Measurements from ENCODE around the gene ANKRD7.
A peak's percentile ranks its signal among the peaks of the same experiment; 100 is the strongest.

Gene ANKRD7

DNA sequence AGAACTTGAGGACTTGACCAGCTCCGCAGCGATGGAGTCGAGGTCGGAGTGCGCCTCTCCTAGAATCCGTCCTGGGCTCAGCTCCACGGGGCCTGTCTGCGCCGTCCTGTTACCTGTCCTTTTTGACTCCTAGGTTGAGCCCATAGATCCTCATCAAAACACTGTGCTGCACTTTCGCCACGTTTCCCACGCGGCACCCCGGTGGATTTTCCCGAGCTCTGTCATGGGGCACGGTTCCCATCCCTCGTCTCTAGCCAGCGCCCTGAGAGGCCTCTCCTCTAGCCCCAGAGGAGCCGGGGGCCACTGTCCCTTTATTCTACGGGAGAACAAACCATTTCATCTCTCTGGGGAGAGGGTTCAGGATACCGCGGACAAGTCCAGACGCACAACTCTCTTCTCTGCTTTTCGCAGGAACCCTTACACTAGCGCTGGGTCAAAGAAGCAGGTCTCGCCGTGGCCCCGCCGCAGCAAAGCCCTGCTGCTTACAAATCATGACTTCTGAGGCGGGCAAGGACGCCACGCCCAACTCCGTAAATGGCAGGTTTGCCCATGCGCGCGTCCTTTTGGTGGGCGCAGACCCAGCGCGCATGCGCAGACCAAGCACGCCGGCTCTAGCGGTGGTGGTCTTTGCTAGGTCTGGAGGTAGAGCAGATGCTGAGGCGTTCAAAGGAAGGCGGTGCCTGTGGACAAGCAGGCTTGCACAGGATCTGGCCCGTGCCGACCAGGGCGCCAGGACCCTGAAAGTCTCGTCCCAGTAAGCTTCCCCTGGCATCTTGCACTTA is 10.3 kb upstream of the ANKRD7 start (continued):
- TF ChIP-seq, protein P1, sequence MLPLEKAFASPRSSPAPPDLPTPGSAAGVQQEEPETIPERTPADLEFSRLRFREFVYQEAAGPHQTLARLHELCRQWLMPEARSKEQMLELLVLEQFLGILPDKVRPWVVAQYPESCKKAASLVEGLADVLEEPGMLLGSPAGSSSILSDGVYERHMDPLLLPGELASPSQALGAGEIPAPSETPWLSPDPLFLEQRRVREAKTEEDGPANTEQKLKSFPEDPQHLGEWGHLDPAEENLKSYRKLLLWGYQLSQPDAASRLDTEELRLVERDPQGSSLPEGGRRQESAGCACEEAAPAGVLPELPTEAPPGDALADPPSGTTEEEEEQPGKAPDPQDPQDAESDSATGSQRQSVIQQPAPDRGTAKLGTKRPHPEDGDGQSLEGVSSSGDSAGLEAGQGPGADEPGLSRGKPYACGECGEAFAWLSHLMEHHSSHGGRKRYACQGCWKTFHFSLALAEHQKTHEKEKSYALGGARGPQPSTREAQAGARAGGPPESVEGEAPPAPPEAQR (tag by site-specific recombination; IDR thresholded peaks at IDR 0.05), result no peak
- TF ChIP-seq ZNF521 (tag by site-specific recombination; IDR thresholded peaks at IDR 0.05) (no peak), ZBTB48 (tag by site-specific recombination; IDR thresholded peaks at IDR 0.05) (0 out of 2 replicates have a peak, but pooled peaks have one; percentile 25), ZNF302 (tag by site-specific recombination; IDR thresholded peaks at IDR 0.05; ENCODE audit: low read depth) (no peak), ZNF544 (tag by site-specific recombination; IDR thresholded peaks at IDR 0.05) (no peak)
- TF ChIP-seq, protein P2, sequence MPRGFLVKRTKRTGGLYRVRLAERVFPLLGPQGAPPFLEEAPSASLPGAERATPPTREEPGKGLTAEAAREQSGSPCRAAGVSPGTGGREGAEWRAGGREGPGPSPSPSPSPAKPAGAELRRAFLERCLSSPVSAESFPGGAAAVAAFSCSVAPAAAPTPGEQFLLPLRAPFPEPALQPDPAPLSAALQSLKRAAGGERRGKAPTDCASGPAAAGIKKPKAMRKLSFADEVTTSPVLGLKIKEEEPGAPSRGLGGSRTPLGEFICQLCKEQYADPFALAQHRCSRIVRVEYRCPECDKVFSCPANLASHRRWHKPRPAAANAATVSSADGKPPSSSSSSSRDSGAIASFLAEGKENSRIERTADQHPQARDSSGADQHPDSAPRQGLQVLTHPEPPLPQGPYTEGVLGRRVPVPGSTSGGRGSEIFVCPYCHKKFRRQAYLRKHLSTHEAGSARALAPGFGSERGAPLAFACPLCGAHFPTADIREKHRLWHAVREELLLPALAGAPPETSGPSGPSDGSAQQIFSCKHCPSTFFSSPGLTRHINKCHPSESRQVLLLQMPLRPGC (tag by site-specific recombination; IDR thresholded peaks at IDR 0.05), result no peak
- TF ChIP-seq, protein P3, sequence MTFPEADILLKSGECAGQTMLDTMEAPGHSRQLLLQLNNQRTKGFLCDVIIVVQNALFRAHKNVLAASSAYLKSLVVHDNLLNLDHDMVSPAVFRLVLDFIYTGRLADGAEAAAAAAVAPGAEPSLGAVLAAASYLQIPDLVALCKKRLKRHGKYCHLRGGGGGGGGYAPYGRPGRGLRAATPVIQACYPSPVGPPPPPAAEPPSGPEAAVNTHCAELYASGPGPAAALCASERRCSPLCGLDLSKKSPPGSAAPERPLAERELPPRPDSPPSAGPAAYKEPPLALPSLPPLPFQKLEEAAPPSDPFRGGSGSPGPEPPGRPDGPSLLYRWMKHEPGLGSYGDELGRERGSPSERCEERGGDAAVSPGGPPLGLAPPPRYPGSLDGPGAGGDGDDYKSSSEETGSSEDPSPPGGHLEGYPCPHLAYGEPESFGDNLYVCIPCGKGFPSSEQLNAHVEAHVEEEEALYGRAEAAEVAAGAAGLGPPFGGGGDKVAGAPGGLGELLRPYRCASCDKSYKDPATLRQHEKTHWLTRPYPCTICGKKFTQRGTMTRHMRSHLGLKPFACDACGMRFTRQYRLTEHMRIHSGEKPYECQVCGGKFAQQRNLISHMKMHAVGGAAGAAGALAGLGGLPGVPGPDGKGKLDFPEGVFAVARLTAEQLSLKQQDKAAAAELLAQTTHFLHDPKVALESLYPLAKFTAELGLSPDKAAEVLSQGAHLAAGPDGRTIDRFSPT (tag by site-specific recombination; IDR thresholded peaks at IDR 0.05), result peak; percentile 73

DNA sequence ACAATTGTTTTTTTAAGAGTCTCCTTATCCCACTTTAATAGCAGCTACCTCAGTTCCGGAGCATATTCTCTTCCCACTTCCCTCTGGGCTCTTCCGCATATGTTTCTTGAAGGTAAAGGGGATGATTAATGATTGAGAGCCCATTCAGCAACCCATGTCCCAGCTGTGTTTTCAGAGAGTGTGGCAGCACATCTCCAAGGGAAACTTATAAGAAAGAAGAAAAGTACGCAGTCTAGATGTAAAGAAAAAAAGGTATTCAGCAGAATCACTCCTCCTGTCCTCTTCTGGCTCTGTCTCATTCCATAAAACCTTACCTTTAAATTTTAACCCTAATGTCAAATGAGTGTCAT is 9.7 kb upstream of the ANKRD7 start:
- TF ChIP-seq ZNF335 (tag by site-specific recombination; conservative IDR thresholded peaks at IDR 0.05) (0 out of 2 replicates have a peak, but pooled peaks have one; percentile 11), SP2 (tag by site-specific recombination; IDR thresholded peaks at IDR 0.05) (0 out of 2 replicates have a peak, but pooled peaks have one; percentile 31), ZNF114 (tag by site-specific recombination; IDR thresholded peaks at IDR 0.05) (no peak), ZBTB17 (tag by site-specific recombination; IDR thresholded peaks at IDR 0.05) (peak; percentile 23)
- Histone ChIP-seq H3K36me3 (ENCODE audit: control insufficient read depth in 2 of 2, insufficient read depth in 1 of 2, low read length in 2 of 2) (no peaks in the 10 kb centered on the region), H3K27ac (ENCODE audit: extremely low read depth, low read depth, low read length) (no peak overlapping the region; the same call in 1 of the 2 replicates), H3K4me3 (ENCODE audit: low read depth, low read length) (peak overlapping the region; percentile 59), H3K9me3 (ENCODE audit: control insufficient read depth, insufficient read depth, low read depth, low read length) (no peaks in the 10 kb centered on the region), H3K4me1 (ENCODE audit: control insufficient read depth, insufficient read depth, low read length) (peaks cover 6% of the 10 kb centered on the region; the same call in 1 of the 2 replicates)
- ChIA-PET CTCF (no interaction called here), POLR2A (no interaction called here)

DNA sequence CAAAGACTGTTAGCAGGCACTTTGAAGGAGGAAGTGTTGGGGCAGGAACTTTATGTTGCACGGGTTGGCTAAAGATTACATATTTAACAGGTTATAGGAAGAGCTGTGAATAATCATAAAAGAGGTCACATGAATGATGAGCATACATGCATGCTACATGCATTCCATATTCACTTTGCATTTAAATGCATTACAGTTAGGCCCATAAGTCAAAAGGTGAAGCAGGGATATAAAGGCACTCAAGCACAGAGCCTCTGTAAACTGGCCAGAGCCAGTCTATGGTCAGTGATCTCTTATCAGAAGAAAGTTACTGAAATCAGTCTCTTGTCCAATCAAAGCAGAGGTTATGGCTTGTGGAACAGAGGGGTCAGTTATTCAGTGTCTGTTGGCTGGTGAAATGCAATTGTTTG is 7.3 kb upstream of the ANKRD7 start:
- POLR2A ChIA-PET, result no interaction called here
- peaks cover 6% of the 10 kb centered on the region; the same call in 1 of the 2 replicates for H3K4me1 ChIP-seq (ENCODE audit: control insufficient read depth, insufficient read depth, low read length)
- H3K27ac ChIP-seq (ENCODE audit: extremely low read depth, low read depth, low read length), result no peak overlapping the region
- no peaks in the 10 kb centered on the region for H3K9me3 ChIP-seq (ENCODE audit: control insufficient read depth, insufficient read depth, low read depth, low read length)
- CTCF ChIA-PET, result no interaction called here
- no peaks in the 10 kb centered on the region for H3K36me3 ChIP-seq (ENCODE audit: control insufficient read depth in 2 of 2, insufficient read depth in 1 of 2, low read length in 2 of 2)
- no peak overlapping the region for H3K4me3 ChIP-seq (ENCODE audit: low read depth, low read length)
- TF ChIP-seq ZNF274 (IDR thresholded peaks at IDR 0.05; ENCODE audit: low read length) (no peak), ZNF274 (tag by site-specific recombination; IDR thresholded peaks at IDR 0.05; ENCODE audit: borderline replicate concordance) (no peak), ZNF311 (tag by site-specific recombination; IDR thresholded peaks at IDR 0.05; ENCODE audit: borderline replicate concordance) (no peak), WT1 (tag by site-specific recombination; IDR thresholded peaks at IDR 0.05) (no peak), ZBTB21 (tag by site-specific recombination; IDR thresholded peaks at IDR 0.05) (no peak), ZNF138 (tag by site-specific recombination; IDR thresholded peaks at IDR 0.05; ENCODE audit: borderline replicate concordance) (no peak)
- TF ChIP-seq, protein P3 (tag by site-specific recombination; IDR thresholded peaks at IDR 0.05), result no peak
- TF ChIP-seq, protein P4, sequence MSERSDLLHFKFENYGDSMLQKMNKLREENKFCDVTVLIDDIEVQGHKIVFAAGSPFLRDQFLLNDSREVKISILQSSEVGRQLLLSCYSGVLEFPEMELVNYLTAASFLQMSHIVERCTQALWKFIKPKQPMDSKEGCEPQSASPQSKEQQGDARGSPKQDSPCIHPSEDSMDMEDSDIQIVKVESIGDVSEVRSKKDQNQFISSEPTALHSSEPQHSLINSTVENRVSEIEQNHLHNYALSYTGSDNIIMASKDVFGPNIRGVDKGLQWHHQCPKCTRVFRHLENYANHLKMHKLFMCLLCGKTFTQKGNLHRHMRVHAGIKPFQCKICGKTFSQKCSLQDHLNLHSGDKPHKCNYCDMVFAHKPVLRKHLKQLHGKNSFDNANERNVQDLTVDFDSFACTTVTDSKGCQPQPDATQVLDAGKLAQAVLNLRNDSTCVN (tag by site-specific recombination; optimal IDR thresholded peaks at IDR 0.05), result no peak
- TF ChIP-seq, protein P5, sequence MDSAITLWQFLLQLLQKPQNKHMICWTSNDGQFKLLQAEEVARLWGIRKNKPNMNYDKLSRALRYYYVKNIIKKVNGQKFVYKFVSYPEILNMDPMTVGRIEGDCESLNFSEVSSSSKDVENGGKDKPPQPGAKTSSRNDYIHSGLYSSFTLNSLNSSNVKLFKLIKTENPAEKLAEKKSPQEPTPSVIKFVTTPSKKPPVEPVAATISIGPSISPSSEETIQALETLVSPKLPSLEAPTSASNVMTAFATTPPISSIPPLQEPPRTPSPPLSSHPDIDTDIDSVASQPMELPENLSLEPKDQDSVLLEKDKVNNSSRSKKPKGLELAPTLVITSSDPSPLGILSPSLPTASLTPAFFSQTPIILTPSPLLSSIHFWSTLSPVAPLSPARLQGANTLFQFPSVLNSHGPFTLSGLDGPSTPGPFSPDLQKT (IDR thresholded peaks at IDR 0.05; ENCODE audit: borderline replicate concordance, low read depth, low read length), result no peak
- TF ChIP-seq, protein P6, sequence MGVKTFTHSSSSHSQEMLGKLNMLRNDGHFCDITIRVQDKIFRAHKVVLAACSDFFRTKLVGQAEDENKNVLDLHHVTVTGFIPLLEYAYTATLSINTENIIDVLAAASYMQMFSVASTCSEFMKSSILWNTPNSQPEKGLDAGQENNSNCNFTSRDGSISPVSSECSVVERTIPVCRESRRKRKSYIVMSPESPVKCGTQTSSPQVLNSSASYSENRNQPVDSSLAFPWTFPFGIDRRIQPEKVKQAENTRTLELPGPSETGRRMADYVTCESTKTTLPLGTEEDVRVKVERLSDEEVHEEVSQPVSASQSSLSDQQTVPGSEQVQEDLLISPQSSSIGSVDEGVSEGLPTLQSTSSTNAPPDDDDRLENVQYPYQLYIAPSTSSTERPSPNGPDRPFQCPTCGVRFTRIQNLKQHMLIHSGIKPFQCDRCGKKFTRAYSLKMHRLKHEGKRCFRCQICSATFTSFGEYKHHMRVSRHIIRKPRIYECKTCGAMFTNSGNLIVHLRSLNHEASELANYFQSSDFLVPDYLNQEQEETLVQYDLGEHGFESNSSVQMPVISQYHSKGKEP (tag by site-specific recombination; IDR thresholded peaks at IDR 0.05), result no peak
